K562 (cell line): Measurements from ENCODE around the gene WNT11.

Experiments used
- FOXM1 ChIP-seq, 2 experiments: fragments of 450-650 bp in 1 of 2; sonication (generic) in 1 of 2; formaldehyde crosslinking in 1 of 2; IDR thresholded peaks; 2 replicates each; pipeline versions ENCODE4 v1.6.1 to v1.9.0; 2017 to 2022; ENCODE audit warnings: low read depth in 2 of 2, mild to moderate bottlenecking in 2 of 2, missing genetic modification reagents in 1 of 2, moderate library complexity in 1 of 2
- PBX2 ChIP-seq, 2 experiments: IDR thresholded peaks in 1 of 2; conservative IDR thresholded peaks in 1 of 2; 2 replicates each; pipeline ENCODE4 v1.6.1; 2016; ENCODE audit warnings: low read depth in 2 of 2, mild to moderate bottlenecking in 1 of 2, missing compliant biosample characterization in 1 of 2, missing genetic modification characterization in 1 of 2, moderate library complexity in 1 of 2
- RBM22 ChIP-seq: fragments of 200-400 bp; formaldehyde crosslinking; IDR thresholded peaks from 2 replicates; pipeline ENCODE4 v1.6.1; 2018; ENCODE audit warnings: low read length, low read depth; ENCODE audit not compliant: poor library complexity, severe bottlenecking
- ZBTB11 ChIP-seq, 3 experiments: fragments of 200-800 bp in 1 of 3; fragments of 250-450 bp in 1 of 3; fragments of 450-650 bp in 1 of 3; sonication (Bioruptor Pico) in 1 of 3; sonication (Bioruptor generic) in 1 of 3; formaldehyde crosslinking in 1 of 3; IDR thresholded peaks; 2 replicates each; pipeline versions ENCODE4 v1.6.1 to v1.8.0; 2016 to 2022; ENCODE audit warnings: mild to moderate bottlenecking in 2 of 3, missing genetic modification characterization in 2 of 3, missing compliant biosample characterization in 1 of 3, moderate library complexity in 1 of 3
- TF ChIP-seq, protein P1 (sequence below): fragments of 200-800 bp; sonication (Bioruptor generic); IDR thresholded peaks from 2 replicates; pipeline ENCODE4 v1.6.1; 2017; ENCODE audit warnings: missing genetic modification characterization, missing compliant biosample characterization

- TF ChIP-seq ZBTB11 (CRISPR knock-in tag; IDR thresholded peaks at IDR 0.05) (peak in 1 of 3 experiments; percentile 44; a peak in 2 of 6 replicates), FOXM1 (IDR thresholded peaks at IDR 0.05; ENCODE audit: low read depth) (no peak), FOXM1 (CRISPR knock-in tag; IDR thresholded peaks at IDR 0.05; ENCODE audit: low read depth) (no peak), RBM22 (no peak), PBX2 (CRISPR knock-in tag; IDR thresholded peaks at IDR 0.05; ENCODE audit: low read depth) (no peak), PBX2 (tag; conservative IDR thresholded peaks at IDR 0.05; ENCODE audit: low read depth) (no peak)
- TF ChIP-seq, protein P1, sequence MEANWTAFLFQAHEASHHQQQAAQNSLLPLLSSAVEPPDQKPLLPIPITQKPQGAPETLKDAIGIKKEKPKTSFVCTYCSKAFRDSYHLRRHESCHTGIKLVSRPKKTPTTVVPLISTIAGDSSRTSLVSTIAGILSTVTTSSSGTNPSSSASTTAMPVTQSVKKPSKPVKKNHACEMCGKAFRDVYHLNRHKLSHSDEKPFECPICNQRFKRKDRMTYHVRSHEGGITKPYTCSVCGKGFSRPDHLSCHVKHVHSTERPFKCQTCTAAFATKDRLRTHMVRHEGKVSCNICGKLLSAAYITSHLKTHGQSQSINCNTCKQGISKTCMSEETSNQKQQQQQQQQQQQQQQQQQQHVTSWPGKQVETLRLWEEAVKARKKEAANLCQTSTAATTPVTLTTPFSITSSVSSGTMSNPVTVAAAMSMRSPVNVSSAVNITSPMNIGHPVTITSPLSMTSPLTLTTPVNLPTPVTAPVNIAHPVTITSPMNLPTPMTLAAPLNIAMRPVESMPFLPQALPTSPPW (CRISPR knock-in tag), result no peak
These were observed 29.2 kb upstream of the WNT11 start for GRCh38 chr11:76235233-76236091.
